ENCODE data around the gene SAPCD1. TPM values are rescaled to one million over a fixed set of nuclear protein-coding genes. Genes with fewer than 3 reads are reported as not detected.

SAPCD1 gene
- total RNA-seq, 8 experiments from 2014 or later = 0.87 to 8.0 (median 2.7) TPM

- WGBS, 10 experiments = 50 to 100% (median 82%) methylated on average over 1 of the region's 1 CpG; no CpG with 5 or more reads in 4 of the 10 experiments
- Histone ChIP-seq H3K4me3 (no peak overlapping the region), H3K4me1 (replicated peaks in 1 of 2) (peaks cover 0 to 4% of the 10 kb centered on the region in 2 donors), H3K27ac (no peak overlapping the region)
- in situ Hi-C loops (cut with MboI; ENCODE audit: low pct_unique_long_range_greater_than_20kb in 2 of 9, low sequenced_read_pairs in 9 of 9, unreplicated experiment in 9 of 9) = no loop called here
- ATAC-seq (replicated peaks in 6 of 8) = no peak
Measured at GRCh38 chr6:31744422-31744821, 18.0 kb upstream of the SAPCD1 start.

- in situ Hi-C loops (cut with MboI; ENCODE audit: low pct_unique_long_range_greater_than_20kb in 2 of 9, low sequenced_read_pairs in 9 of 9, unreplicated experiment in 9 of 9) = no loop called here
- H3K4me3 ChIP-seq = no peak overlapping the region
- H3K4me1 ChIP-seq (replicated peaks in 1 of 2) = no peaks in the 10 kb centered on the region
- H3K27ac ChIP-seq = no peak overlapping the region
- WGBS, 10 experiments = 79 to 100% (median 96%) methylated on average over 1 to 8 of the region's 8 CpGs
- peak in 1 of 8 experiments; percentile 53 for ATAC-seq (replicated peaks in 6 of 8)
Measured at GRCh38 chr6:31749301-31750036, 13.0 kb upstream of the SAPCD1 start.

GRCh38 chr6:31750411-31751022 is 11.9 kb upstream of the SAPCD1 start:
- H3K4me1 ChIP-seq (replicated peaks in 1 of 2) = no peaks in the 10 kb centered on the region
- in situ Hi-C loops (cut with MboI; ENCODE audit: low pct_unique_long_range_greater_than_20kb in 2 of 9, low sequenced_read_pairs in 9 of 9, unreplicated experiment in 9 of 9) = no loop called here
- H3K4me3 ChIP-seq = no peak overlapping the region
- ATAC-seq (replicated peaks in 6 of 8) = no peak
- 67 to 100% (median 97%) methylated on average over 1 to 7 of the region's 7 CpGs; no CpG with 5 or more reads in 3 of the 10 experiments for WGBS, 10 experiments
- H3K27ac ChIP-seq = no peak overlapping the region

GRCh38 chr6:31752739-31753319 is 9.6 kb upstream of the SAPCD1 start:
- Histone ChIP-seq H3K4me1 (replicated peaks in 1 of 2) (no peaks in the 10 kb centered on the region), H3K4me3 (no peak overlapping the region), H3K27ac (no peak overlapping the region)
- WGBS, 10 experiments = 15 to 100% (median 72%) methylated on average over 2 to 7 of the region's 8 CpGs; no CpG with 5 or more reads in 1 of the 10 experiments
- ATAC-seq (replicated peaks in 6 of 8) = peak in 3 of 8 experiments; percentile 50 to 90 (median 70)
- in situ Hi-C loops (cut with MboI; ENCODE audit: low pct_unique_long_range_greater_than_20kb in 2 of 9, low sequenced_read_pairs in 9 of 9, unreplicated experiment in 9 of 9) = no loop called here

GRCh38 chr6:31758281-31758680 is 4.2 kb upstream of the SAPCD1 start:
- 92 to 100% (median 100%) methylated on average over 1 to 2 of the region's 2 CpGs; no CpG with 5 or more reads in 7 of the 10 experiments for WGBS, 10 experiments
- no peak for ATAC-seq (replicated peaks in 6 of 8)
- Histone ChIP-seq H3K4me3 (no peak overlapping the region), H3K4me1 (replicated peaks in 1 of 2) (peaks cover 2 to 7% of the 10 kb centered on the region in 2 donors), H3K27ac (no peak overlapping the region)
- in situ Hi-C loops (cut with MboI; ENCODE audit: low pct_unique_long_range_greater_than_20kb in 2 of 9, low sequenced_read_pairs in 9 of 9, unreplicated experiment in 9 of 9) = no loop called here

- Histone ChIP-seq H3K4me1 (replicated peaks in 1 of 2) (peaks cover 12 to 20% of the 10 kb centered on the region in 2 donors), H3K4me3 (no peak overlapping the region), H3K27ac (no peak overlapping the region)
- in situ Hi-C loops (cut with MboI; ENCODE audit: low pct_unique_long_range_greater_than_20kb in 2 of 9, low sequenced_read_pairs in 9 of 9, unreplicated experiment in 9 of 9) = no loop called here
- ATAC-seq (replicated peaks in 6 of 8) = no peak
- WGBS, 10 experiments = 85 to 100% (median 100%) methylated on average over 1 to 5 of the region's 5 CpGs
Measured at GRCh38 chr6:31760790-31761189, 1.7 kb upstream of the SAPCD1 start.

GRCh38 chr6:31761343-31761742 is 1.1 kb upstream of the SAPCD1 start:
- no peak for ATAC-seq (replicated peaks in 6 of 8)
- no peak overlapping the region for H3K4me3 ChIP-seq
- in situ Hi-C loops (cut with MboI; ENCODE audit: low pct_unique_long_range_greater_than_20kb in 2 of 9, low sequenced_read_pairs in 9 of 9, unreplicated experiment in 9 of 9) = no loop called here
- H3K27ac ChIP-seq = no peak overlapping the region
- WGBS, 10 experiments = 91 to 100% (median 93%) methylated on average over 2 to 7 of the region's 8 CpGs; no CpG with 5 or more reads in 7 of the 10 experiments
- H3K4me1 ChIP-seq (replicated peaks in 1 of 2) = peaks cover 13 to 25% of the 10 kb centered on the region in 2 donors

GRCh38 chr6:31762878-31763618 is 592 bp downstream of the SAPCD1 start:
- in situ Hi-C loops (cut with MboI; ENCODE audit: low pct_unique_long_range_greater_than_20kb in 2 of 9, low sequenced_read_pairs in 9 of 9, unreplicated experiment in 9 of 9) = no loop called here
- WGBS, 10 experiments = 36 to 100% (median 71%) methylated on average over 1 to 4 of the region's 8 CpGs; no CpG with 5 or more reads in 5 of the 10 experiments
- no peak overlapping the region for H3K4me3 ChIP-seq
- peak in 7 of 8 experiments; percentile 26 to 62 (median 56) for ATAC-seq (replicated peaks in 6 of 8)
- H3K4me1 ChIP-seq (replicated peaks in 1 of 2) = peaks cover 17 to 29% of the 10 kb centered on the region in 2 donors
- H3K27ac ChIP-seq = peak overlapping the region; percentile 26 to 79

- H3K4me3 ChIP-seq = no peak overlapping the region
- H3K4me1 ChIP-seq (replicated peaks in 1 of 2) = peaks cover 17 to 29% of the 10 kb centered on the region in 2 donors
- in situ Hi-C loops (cut with MboI; ENCODE audit: low pct_unique_long_range_greater_than_20kb in 2 of 9, low sequenced_read_pairs in 9 of 9, unreplicated experiment in 9 of 9) = no loop called here
- H3K27ac ChIP-seq = peak overlapping the region; percentile 26 to 79
- ATAC-seq (replicated peaks in 6 of 8) = peak; percentile 93 to 98 (median 96)
- 0% methylated on average over 1 of the region's 1 CpG; no CpG with 5 or more reads in 7 of the 10 experiments for WGBS, 10 experiments
Measured at GRCh38 chr6:31763619-31763940, 1.1 kb downstream of the SAPCD1 start.

GRCh38 chr6:31764198-31764597 is 1.7 kb downstream of the SAPCD1 start:
- H3K4me1 ChIP-seq (replicated peaks in 1 of 2) = peaks cover 17 to 29% of the 10 kb centered on the region in 2 donors
- no peak overlapping the region for H3K27ac ChIP-seq
- no peak overlapping the region for H3K4me3 ChIP-seq
- peak in 1 of 8 experiments; percentile 29 for ATAC-seq (replicated peaks in 6 of 8)
- 17 to 100% (median 79%) methylated on average over 1 to 4 of the region's 4 CpGs; no CpG with 5 or more reads in 4 of the 10 experiments for WGBS, 10 experiments
- in situ Hi-C loops (cut with MboI; ENCODE audit: low pct_unique_long_range_greater_than_20kb in 2 of 9, low sequenced_read_pairs in 9 of 9, unreplicated experiment in 9 of 9) = no loop called here

- in situ Hi-C loops (cut with MboI; ENCODE audit: low pct_unique_long_range_greater_than_20kb in 2 of 9, low sequenced_read_pairs in 9 of 9, unreplicated experiment in 9 of 9) = no loop called here
- H3K4me1 ChIP-seq (replicated peaks in 1 of 2) = peaks cover 17 to 29% of the 10 kb centered on the region in 2 donors
- no peak for ATAC-seq (replicated peaks in 6 of 8)
- 20 to 93% (median 82%) methylated on average over 1 to 4 of the region's 9 CpGs; no CpG with 5 or more reads in 6 of the 10 experiments for WGBS, 10 experiments
- H3K27ac ChIP-seq = no peak overlapping the region
- no peak overlapping the region for H3K4me3 ChIP-seq
Measured at GRCh38 chr6:31765559-31765909, 3.1 kb downstream of the SAPCD1 start.

- H3K4me1 ChIP-seq (replicated peaks in 1 of 2) = peaks cover 17 to 29% of the 10 kb centered on the region in 2 donors
- peak; percentile 3 to 57 (median 41) for ATAC-seq (replicated peaks in 6 of 8)
- in situ Hi-C loops (cut with MboI; ENCODE audit: low pct_unique_long_range_greater_than_20kb in 2 of 9, low sequenced_read_pairs in 9 of 9, unreplicated experiment in 9 of 9) = no loop called here
- WGBS, 10 experiments = 7 to 67% (median 45%) methylated on average over 1 to 9 of the region's 42 CpGs; no CpG with 5 or more reads in 5 of the 10 experiments
- peak overlapping the region in 2 of 5 donors; percentile 6 to 21 for H3K4me3 ChIP-seq
- peak overlapping the region in 1 of 2 donors; percentile 20 for H3K27ac ChIP-seq
Measured at GRCh38 chr6:31765910-31766794, 3.7 kb downstream of the SAPCD1 start.
